HFF-Myc (cell line): Measurements from ENCODE around the gene ARHGAP33.

ENCODE experiments used
- DNase-seq: peaks from one replicate; pipeline ENCODE4 v3.0.0-alpha.2; 2011; ENCODE audit warnings: low read depth; ENCODE audit errors: extremely low read depth
- H3K4me3 ChIP-seq: replicated peaks from 2 replicates; pipeline ENCODE4 v1.5.1; 2011; ENCODE audit warnings: low read depth, mild to moderate bottlenecking, control low read depth, low read length
- TF ChIP-seq, protein P1 (sequence below): IDR thresholded peaks from 2 replicates; pipeline ENCODE4 v1.5.1; 2012; ENCODE audit warnings: mild to moderate bottlenecking, low read depth, low read length, control low read depth; ENCODE audit errors: missing control alignments

ARHGAP33 gene

DNA sequence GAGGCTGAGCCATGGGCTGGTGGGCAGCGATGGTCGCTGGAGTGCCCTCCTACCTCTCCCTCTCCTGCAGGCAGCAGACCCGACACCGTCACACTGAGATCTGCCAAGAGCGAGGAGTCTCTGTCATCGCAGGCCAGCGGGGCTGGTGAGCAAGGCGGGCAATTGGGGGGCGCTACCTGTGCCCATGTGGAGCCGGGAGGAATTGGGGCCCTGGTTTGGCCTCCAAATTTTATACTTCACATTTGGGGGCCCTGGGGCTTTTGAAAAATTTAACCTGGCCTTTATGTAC is 9.9 kb downstream of the ARHGAP33 start:
- no peak for DNase-seq
- TF ChIP-seq, protein P1, sequence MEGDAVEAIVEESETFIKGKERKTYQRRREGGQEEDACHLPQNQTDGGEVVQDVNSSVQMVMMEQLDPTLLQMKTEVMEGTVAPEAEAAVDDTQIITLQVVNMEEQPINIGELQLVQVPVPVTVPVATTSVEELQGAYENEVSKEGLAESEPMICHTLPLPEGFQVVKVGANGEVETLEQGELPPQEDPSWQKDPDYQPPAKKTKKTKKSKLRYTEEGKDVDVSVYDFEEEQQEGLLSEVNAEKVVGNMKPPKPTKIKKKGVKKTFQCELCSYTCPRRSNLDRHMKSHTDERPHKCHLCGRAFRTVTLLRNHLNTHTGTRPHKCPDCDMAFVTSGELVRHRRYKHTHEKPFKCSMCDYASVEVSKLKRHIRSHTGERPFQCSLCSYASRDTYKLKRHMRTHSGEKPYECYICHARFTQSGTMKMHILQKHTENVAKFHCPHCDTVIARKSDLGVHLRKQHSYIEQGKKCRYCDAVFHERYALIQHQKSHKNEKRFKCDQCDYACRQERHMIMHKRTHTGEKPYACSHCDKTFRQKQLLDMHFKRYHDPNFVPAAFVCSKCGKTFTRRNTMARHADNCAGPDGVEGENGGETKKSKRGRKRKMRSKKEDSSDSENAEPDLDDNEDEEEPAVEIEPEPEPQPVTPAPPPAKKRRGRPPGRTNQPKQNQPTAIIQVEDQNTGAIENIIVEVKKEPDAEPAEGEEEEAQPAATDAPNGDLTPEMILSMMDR, result no peak
- no peak overlapping the region for H3K4me3 ChIP-seq

DNA sequence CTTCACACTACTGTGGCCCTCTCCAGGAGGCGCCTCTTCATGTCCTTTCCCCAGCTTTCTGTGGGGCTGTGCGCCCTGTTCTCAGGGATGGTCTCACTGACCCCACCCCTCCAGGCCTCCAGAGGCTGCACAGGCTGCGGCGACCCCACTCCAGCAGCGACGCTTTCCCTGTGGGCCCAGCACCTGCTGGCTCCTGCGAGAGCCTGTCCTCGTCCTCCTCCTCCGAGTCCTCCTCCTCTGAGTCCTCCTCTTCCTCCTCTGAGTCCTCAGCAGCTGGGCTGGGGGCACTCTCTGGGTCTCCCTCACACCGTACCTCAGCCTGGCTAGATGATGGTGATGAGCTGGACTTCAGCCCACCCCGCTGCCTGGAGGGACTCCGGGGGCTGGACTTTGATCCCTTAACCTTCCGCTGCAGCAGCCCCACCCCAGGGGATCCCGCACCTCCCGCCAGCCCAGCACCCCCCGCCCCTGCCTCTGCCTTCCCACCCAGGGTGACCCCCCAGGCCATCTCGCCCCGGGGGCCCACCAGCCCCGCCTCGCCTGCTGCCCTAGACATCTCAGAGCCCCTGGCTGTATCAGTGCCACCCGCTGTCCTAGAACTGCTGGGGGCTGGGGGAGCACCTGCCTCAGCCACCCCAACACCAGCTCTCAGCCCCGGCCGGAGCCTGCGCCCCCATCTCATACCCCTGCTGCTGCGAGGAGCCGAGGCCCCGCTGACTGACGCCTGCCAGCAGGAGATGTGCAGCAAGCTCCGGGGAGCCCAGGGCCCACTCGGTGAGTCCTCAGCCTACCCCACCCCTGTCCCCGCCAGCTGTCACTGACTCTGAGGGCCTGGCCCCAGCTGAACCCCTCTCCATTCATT is 11.2 kb downstream of the ARHGAP33 start:
- no peak for DNase-seq
- TF ChIP-seq, protein P1, result no peak
- H3K4me3 ChIP-seq, result no peak overlapping the region

DNA sequence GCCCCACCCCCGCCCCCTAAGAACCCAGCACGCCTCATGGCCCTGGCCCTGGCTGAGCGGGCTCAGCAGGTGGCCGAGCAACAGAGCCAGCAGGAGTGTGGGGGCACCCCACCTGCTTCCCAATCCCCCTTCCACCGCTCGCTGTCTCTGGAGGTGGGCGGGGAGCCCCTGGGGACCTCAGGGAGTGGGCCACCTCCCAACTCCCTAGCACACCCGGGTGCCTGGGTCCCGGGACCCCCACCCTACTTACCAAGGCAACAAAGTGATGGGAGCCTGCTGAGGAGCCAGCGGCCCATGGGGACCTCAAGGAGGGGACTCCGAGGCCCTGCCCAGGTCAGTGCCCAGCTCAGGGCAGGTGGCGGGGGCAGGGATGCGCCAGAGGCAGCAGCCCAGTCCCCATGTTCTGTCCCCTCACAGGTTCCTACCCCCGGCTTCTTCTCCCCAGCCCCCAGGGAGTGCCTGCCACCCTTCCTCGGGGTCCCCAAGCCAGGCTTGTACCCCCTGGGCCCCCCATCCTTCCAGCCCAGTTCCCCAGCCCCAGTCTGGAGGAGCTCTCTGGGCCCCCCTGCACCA is 11.9 kb downstream of the ARHGAP33 start:
- H3K4me3 ChIP-seq, result no peak overlapping the region
- TF ChIP-seq, protein P1, result no peak
- DNase-seq, result no peak

DNA sequence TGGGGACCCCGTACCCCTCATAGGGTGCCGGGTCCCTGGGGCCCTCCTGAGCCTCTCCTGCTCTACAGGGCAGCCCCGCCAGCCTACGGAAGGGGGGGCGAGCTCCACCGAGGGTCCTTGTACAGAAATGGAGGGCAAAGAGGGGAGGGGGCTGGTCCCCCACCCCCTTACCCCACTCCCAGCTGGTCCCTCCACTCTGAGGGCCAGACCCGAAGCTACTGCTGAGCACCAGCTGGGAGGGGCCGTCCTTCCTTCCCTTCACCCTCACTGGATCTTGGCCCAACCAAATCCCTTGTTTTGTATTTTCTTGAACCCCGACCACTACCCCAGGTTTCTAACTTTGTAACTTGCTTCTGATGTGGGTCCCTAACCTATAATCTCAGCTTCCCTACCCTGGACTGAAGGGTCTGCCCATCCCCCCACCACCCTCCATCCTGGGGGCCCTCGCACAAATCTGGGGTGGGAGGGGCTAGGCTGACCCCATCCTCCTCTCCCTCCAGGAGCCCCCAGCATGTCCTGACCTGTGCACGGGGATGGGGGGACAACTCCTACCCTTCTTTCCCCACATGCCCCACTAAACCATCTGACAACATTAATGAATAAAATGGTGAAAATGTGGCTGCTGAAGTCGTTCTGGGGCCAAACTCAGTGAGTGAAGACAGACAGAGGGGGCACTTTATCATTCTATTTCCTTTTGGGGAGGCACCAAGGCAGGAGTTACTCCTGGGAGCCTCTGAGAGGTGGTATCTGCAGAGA is 13.0 kb downstream of the ARHGAP33 start:
- TF ChIP-seq, protein P1, result no peak
- H3K4me3 ChIP-seq, result no peak overlapping the region
- DNase-seq, result no peak

DNA sequence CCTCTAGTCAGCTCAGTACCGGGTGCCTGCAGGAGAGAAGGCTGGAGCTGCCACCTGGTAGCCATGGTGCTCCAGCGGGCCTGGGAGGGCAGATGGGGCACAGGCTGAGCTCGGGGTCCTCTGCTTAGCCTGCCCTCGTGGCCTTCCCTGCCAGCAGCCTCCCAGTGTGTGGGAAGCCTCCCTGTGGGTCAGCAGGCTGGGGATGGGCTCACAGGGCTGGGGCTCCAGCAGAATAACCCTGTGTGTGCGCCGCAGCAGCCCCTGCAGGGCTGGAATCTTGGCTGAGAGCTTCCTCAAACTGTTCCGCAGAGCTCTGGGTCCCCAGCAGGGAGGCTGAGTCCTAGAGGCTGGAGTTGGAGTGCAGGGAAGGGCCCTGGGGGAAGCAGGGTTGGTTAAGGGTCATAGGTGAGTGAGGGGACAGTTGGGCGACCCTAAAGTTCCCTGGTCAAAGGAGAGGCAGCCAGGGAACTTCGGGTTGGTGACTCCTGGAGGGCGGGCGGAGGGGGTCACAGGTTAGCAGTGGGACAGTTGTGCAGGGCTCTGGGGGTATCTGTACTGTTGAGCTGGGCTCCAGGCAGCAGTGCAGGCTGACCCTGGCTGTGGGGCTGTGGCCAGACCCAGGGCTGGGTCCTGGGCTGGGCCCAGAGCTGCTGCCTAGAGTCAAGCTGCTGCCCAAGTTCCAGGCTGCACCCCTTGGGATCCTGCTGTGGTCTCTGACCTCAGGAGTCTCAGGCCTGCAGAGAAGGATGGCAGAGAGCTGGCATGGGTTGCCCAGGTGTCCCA is 14.0 kb downstream of the ARHGAP33 start:
- no peak for DNase-seq
- no peak overlapping the region for H3K4me3 ChIP-seq
- TF ChIP-seq, protein P1, result no peak
